Ovary (tissue), 1 donor: ENCODE measurements around the gene AMOTL2.

Experiments
- EP300 ChIP-seq: sonication (generic); formaldehyde crosslinking; IDR thresholded peaks from one replicate; pipeline ENCODE4 v1.6.1; 2017; ENCODE audit warnings: antibody characterized with exemption
- POLR2A ChIP-seq: fragments of 450-650 bp; IDR thresholded peaks from one replicate; pipeline ENCODE4 v1.6.1; 2017; ENCODE audit warnings: antibody characterized with exemption, mild to moderate bottlenecking, moderate library complexity

GRCh38 chr3:134318166-134318565 is 56.1 kb downstream of the AMOTL2 start:
- TF ChIP-seq POLR2A, result no peak
- no peak for TF ChIP-seq EP300
